IPS-18c (cell line): ENCODE results near the gene RPA1.

Source experiments
- H3K4me3 ChIP-seq: 2 replicates; pipeline ENCODE4 v1.7.0; 2013; ENCODE audit warnings: low read depth, mild to moderate bottlenecking, low read length, moderate library complexity; ENCODE audit not compliant: insufficient read depth
- H3K9me3 ChIP-seq: one replicate; pipeline ENCODE4 v1.6.1; 2013; ENCODE audit warnings: mild to moderate bottlenecking, low read length, moderate library complexity; ENCODE audit not compliant: control insufficient read depth, insufficient read depth

RPA1 gene

GRCh38 chr17:1896243-1897104 lies 66.7 kb downstream of the RPA1 start:
- Histone ChIP-seq H3K9me3 (no peaks in the 10 kb centered on the region), H3K4me3 (no peak overlapping the region)

- Histone ChIP-seq H3K4me3 (no peak overlapping the region), H3K9me3 (no peaks in the 10 kb centered on the region)
These were observed 67.4 kb downstream of the RPA1 start for GRCh38 chr17:1897105-1897656.

- no peak overlapping the region for H3K4me3 ChIP-seq
These were observed 68.5 kb downstream of the RPA1 start for GRCh38 chr17:1898332-1898731.

GRCh38 chr17:1898872-1899271 lies 69.1 kb downstream of the RPA1 start:
- Histone ChIP-seq H3K4me3 (no peak overlapping the region), H3K9me3 (no peaks in the 10 kb centered on the region)

More at GRCh38 chr17:1898332-1898731, 68.5 kb downstream of the RPA1 start:
- no peaks in the 10 kb centered on the region for H3K9me3 ChIP-seq

GRCh38 chr17:1899403-1900000 lies 69.7 kb downstream of the RPA1 start:
- Histone ChIP-seq H3K9me3 (no peaks in the 10 kb centered on the region), H3K4me3 (no peak overlapping the region)

- no peaks in the 10 kb centered on the region for H3K9me3 ChIP-seq
- no peak overlapping the region for H3K4me3 ChIP-seq
These were observed 74.7 kb downstream of the RPA1 start for GRCh38 chr17:1904273-1905182.

GRCh38 chr17:1905190-1905913 lies 75.5 kb downstream of the RPA1 start:
- H3K4me3 ChIP-seq: no peak overlapping the region
- H3K9me3 ChIP-seq: no peaks in the 10 kb centered on the region

GRCh38 chr17:1906662-1907101 lies 76.9 kb downstream of the RPA1 start:
- Histone ChIP-seq H3K9me3 (no peaks in the 10 kb centered on the region), H3K4me3 (no peak overlapping the region)

- no peak overlapping the region for H3K4me3 ChIP-seq
- no peaks in the 10 kb centered on the region for H3K9me3 ChIP-seq
These were observed 77.4 kb downstream of the RPA1 start for GRCh38 chr17:1907216-1907631.

- Histone ChIP-seq H3K4me3 (peak overlapping the region; percentile 22), H3K9me3 (no peaks in the 10 kb centered on the region)
These were observed 78.3 kb downstream of the RPA1 start for GRCh38 chr17:1907909-1908698.

- Histone ChIP-seq H3K4me3 (peak overlapping the region; percentile 22; the same call in 1 of the 2 replicates), H3K9me3 (no peaks in the 10 kb centered on the region)
These were observed 79.0 kb downstream of the RPA1 start for GRCh38 chr17:1908699-1909309.

GRCh38 chr17:1909985-1910384 lies 80.2 kb downstream of the RPA1 start:
- H3K9me3 ChIP-seq: no peaks in the 10 kb centered on the region
- no peak overlapping the region for H3K4me3 ChIP-seq

GRCh38 chr17:1912146-1912545 lies 82.3 kb downstream of the RPA1 start:
- Histone ChIP-seq H3K9me3 (no peaks in the 10 kb centered on the region), H3K4me3 (no peak overlapping the region)

- Histone ChIP-seq H3K9me3 (no peaks in the 10 kb centered on the region), H3K4me3 (no peak overlapping the region)
These were observed 83.9 kb downstream of the RPA1 start for GRCh38 chr17:1913702-1914101.

- H3K9me3 ChIP-seq: no peaks in the 10 kb centered on the region
- no peak overlapping the region for H3K4me3 ChIP-seq
These were observed 84.9 kb downstream of the RPA1 start for GRCh38 chr17:1914661-1915083.

GRCh38 chr17:1915889-1916288 lies 86.1 kb downstream of the RPA1 start:
- Histone ChIP-seq H3K9me3 (no peaks in the 10 kb centered on the region), H3K4me3 (no peak overlapping the region)
